Panc1 (cell line): ENCODE data around the gene NNT. TPM values are rescaled to one million over a fixed set of nuclear protein-coding genes. Genes with fewer than 3 reads are reported as not detected.

Experiments used
- ATAC-seq: fragments of 200-7000 bp; cut with Tn5 transposase; 2 replicates; pipeline ENCODE4 v1.9.1; 2020; ENCODE audit warnings: mild to moderate bottlenecking, moderate library complexity
- BruUV-seq: library from RNA; stranded (reverse); fragments of 400-500 nt; replicated peaks from 2 replicates; lab custom pipeline; 2021; lab: Mats Ljungman, UMichigan
- CTCF ChIA-PET: fragments of 300-600 bp; sonication (Branson Sonifier 250); formaldehyde crosslinking; loops from one replicate; lab custom pipeline; 2022; ENCODE audit warnings: antibody characterized with exemption; lab: Charles Lee
- POLR2A ChIA-PET: fragments of 300-600 bp; sonication (Branson Sonifier 250); formaldehyde crosslinking; loops from one replicate; lab custom pipeline; 2022; ENCODE audit warnings: antibody characterized with exemption; lab: Charles Lee
- DNase-seq: peaks from one replicate; pipeline ENCODE4 v3.0.0-alpha.2; 2010; ENCODE audit warnings: low read depth, low spot score
- H3K27ac ChIP-seq: 2 replicates; pipeline ENCODE4 v1.5.1; 2011; ENCODE audit warnings: mild to moderate bottlenecking, low read length, inconsistent platforms
- H3K27me3 ChIP-seq: fragments of 200-500 bp; sonication (Bioruptor generic); 2 replicates; pipeline ENCODE4 v1.6.0; 2014; ENCODE audit warnings: low read length, inconsistent platforms; ENCODE audit not compliant: control insufficient read depth, insufficient read depth
- H3K36me3 ChIP-seq: fragments of 200-500 bp; sonication (Bioruptor generic); 2 replicates; pipeline ENCODE4 v1.5.1; 2014; ENCODE audit warnings: inconsistent platforms, mild to moderate bottlenecking, low read length, moderate library complexity; ENCODE audit not compliant: control insufficient read depth, insufficient read depth
- H3K4me1 ChIP-seq: 2 replicates; pipeline ENCODE4 v1.5.1; 2011; ENCODE audit warnings: inconsistent platforms, mild to moderate bottlenecking, low read length, moderate library complexity; ENCODE audit not compliant: control insufficient read depth, insufficient read depth
- H3K4me3 ChIP-seq, 2 experiments: 2 replicates each; pipeline ENCODE4 v1.5.1; 2011 to 2012; ENCODE audit warnings: low read depth in 2 of 2, low read length in 2 of 2, mild to moderate bottlenecking in 2 of 2, inconsistent platforms in 1 of 2, moderate library complexity in 1 of 2
- H3K9me3 ChIP-seq: fragments of 200-500 bp; sonication (Bioruptor generic); 2 replicates; pipeline ENCODE4 v1.5.1; 2014; ENCODE audit warnings: low read depth, mild to moderate bottlenecking, inconsistent platforms, low read length, moderate library complexity; ENCODE audit not compliant: control insufficient read depth, insufficient read depth
- POLR2AphosphoS5 ChIP-seq: IDR thresholded peaks from 2 replicates; pipeline ENCODE4 v1.6.1; 2012; ENCODE audit warnings: mild to moderate bottlenecking, low read depth, low read length, moderate library complexity
- SIN3A ChIP-seq: IDR thresholded peaks from 2 replicates; pipeline ENCODE4 v1.6.1; 2012; ENCODE audit warnings: low read depth, mild to moderate bottlenecking, low read length, moderate library complexity, borderline replicate concordance; ENCODE audit not compliant: insufficient read depth
- TCF7L2 ChIP-seq: IDR thresholded peaks from 2 replicates; pipeline ENCODE4 v1.6.1; 2011; ENCODE audit warnings: mild to moderate bottlenecking, low read depth, low read length, inconsistent platforms
- in situ Hi-C: cut with HindIII; loops from 2 replicates; pipeline ENCODE4 v1.10.0; 2016; ENCODE audit warnings: low sequenced_read_pairs, low pct_unique_long_range_greater_than_20kb
- intact Hi-C: fragments of 100-400 bp; cut with micrococcal nuclease; formaldehyde crosslinking; loops from one replicate; pipeline ENCODE4 v1.10.0; 2022; ENCODE audit not compliant: unreplicated experiment
- total RNA-seq: library from RNA; stranded (reverse); gene quantifications from one replicate; pipeline ENCODE4 v1.2.1, GENCODE V29; 2021; ENCODE audit not compliant: unreplicated experiment
- TF ChIP-seq, protein P1 (sequence below): fragments of 450-650 bp; IDR thresholded peaks from 2 replicates; pipeline ENCODE4 v1.5.1; 2017; ENCODE audit warnings: mild to moderate bottlenecking
- TF ChIP-seq, protein P2 (sequence below), 2 experiments: IDR thresholded peaks; 2 replicates each; pipeline ENCODE4 v1.6.1; 2011 to 2012; ENCODE audit warnings: low read depth in 2 of 2, control low read depth in 1 of 2, low read length in 1 of 2, mild to moderate bottlenecking in 1 of 2, moderate library complexity in 1 of 2; ENCODE audit not compliant: insufficient read depth in 1 of 2

Gene NNT
- total RNA-seq, 1 experiment from 2014 or later, result 78.7 TPM

DNA sequence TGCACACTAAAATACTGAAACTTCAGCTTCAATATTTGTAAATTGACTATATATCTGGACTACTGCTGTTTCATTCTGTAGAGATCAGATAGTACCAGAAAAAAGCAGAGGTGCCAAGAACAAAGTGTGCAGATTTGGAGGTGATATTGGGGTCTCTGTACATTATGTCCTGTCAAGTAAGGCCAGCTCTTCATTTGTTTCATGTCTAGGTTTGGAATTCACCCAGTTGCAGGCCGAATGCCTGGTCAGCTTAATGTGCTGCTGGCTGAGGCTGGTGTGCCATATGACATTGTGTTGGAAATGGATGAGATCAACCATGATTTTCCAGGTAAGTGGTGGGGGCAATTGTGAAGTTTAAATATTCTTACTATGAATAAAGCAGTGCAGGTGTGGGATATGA is 96.9 kb downstream of the NNT start:
- in situ Hi-C loops, result no loop called here

DNA sequence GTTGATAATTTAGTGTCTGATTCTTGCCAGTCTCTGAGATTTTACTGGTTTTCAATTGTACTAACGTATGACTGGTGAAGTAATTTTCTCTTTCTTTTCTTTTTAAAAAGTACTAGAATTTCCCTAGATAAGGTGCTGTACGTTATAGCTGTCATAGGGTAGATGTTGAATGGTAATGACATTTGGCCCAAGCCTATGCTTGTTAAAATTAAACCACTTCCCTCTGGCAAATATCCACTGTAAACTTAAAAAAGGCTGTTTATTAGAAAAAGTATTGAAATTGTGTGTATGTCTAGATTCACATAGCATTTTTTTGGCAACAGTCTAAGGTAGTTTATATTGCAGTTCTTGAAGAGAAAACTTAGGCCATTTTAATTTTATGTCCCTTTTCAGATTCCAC is 97.6 kb downstream of the NNT start:
- DNase-seq, result no peak
- BruUV-seq, result no TSS peak
- intact Hi-C loops, result no loop called here
- ChIA-PET POLR2A (no interaction called here), CTCF (no interaction called here)
- TF ChIP-seq, protein P1, sequence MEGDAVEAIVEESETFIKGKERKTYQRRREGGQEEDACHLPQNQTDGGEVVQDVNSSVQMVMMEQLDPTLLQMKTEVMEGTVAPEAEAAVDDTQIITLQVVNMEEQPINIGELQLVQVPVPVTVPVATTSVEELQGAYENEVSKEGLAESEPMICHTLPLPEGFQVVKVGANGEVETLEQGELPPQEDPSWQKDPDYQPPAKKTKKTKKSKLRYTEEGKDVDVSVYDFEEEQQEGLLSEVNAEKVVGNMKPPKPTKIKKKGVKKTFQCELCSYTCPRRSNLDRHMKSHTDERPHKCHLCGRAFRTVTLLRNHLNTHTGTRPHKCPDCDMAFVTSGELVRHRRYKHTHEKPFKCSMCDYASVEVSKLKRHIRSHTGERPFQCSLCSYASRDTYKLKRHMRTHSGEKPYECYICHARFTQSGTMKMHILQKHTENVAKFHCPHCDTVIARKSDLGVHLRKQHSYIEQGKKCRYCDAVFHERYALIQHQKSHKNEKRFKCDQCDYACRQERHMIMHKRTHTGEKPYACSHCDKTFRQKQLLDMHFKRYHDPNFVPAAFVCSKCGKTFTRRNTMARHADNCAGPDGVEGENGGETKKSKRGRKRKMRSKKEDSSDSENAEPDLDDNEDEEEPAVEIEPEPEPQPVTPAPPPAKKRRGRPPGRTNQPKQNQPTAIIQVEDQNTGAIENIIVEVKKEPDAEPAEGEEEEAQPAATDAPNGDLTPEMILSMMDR, result no peak
- TF ChIP-seq POLR2AphosphoS5 (no peak), TCF7L2 (no peak), SIN3A (no peak)
- TF ChIP-seq, protein P2, sequence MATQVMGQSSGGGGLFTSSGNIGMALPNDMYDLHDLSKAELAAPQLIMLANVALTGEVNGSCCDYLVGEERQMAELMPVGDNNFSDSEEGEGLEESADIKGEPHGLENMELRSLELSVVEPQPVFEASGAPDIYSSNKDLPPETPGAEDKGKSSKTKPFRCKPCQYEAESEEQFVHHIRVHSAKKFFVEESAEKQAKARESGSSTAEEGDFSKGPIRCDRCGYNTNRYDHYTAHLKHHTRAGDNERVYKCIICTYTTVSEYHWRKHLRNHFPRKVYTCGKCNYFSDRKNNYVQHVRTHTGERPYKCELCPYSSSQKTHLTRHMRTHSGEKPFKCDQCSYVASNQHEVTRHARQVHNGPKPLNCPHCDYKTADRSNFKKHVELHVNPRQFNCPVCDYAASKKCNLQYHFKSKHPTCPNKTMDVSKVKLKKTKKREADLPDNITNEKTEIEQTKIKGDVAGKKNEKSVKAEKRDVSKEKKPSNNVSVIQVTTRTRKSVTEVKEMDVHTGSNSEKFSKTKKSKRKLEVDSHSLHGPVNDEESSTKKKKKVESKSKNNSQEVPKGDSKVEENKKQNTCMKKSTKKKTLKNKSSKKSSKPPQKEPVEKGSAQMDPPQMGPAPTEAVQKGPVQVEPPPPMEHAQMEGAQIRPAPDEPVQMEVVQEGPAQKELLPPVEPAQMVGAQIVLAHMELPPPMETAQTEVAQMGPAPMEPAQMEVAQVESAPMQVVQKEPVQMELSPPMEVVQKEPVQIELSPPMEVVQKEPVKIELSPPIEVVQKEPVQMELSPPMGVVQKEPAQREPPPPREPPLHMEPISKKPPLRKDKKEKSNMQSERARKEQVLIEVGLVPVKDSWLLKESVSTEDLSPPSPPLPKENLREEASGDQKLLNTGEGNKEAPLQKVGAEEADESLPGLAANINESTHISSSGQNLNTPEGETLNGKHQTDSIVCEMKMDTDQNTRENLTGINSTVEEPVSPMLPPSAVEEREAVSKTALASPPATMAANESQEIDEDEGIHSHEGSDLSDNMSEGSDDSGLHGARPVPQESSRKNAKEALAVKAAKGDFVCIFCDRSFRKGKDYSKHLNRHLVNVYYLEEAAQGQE (IDR thresholded peaks at IDR 0.05; ENCODE audit: insufficient read depth in 1 of 2, low read depth in 2 of 2, low read length in 1 of 2), result no peak
- Histone ChIP-seq H3K4me3 (no peak overlapping the region), H3K27ac (no peak overlapping the region), H3K36me3 (no peaks in the 10 kb centered on the region; the same call in 1 of the 2 replicates), H3K9me3 (no peaks in the 10 kb centered on the region), H3K27me3 (no peaks in the 10 kb centered on the region), H3K4me1 (no peaks in the 10 kb centered on the region)
- in situ Hi-C loops, result no loop called here
- no peak for ATAC-seq

More for the DNA sequence above, 96.9 kb downstream of the NNT start:
- no peak for ATAC-seq
- DNase-seq, result no peak
- no TSS peak for BruUV-seq
- CTCF ChIA-PET, result interaction anchor here (0.6 kb wide), 2 partner anchors 30 to 811 kb away, joined by 3 read pairs; no protein-coding TSS in a partner anchor
- intact Hi-C loops, result no loop called here
- Histone ChIP-seq H3K4me1 (no peaks in the 10 kb centered on the region), H3K4me3 (no peak overlapping the region), H3K27ac (no peak overlapping the region), H3K36me3 (no peaks in the 10 kb centered on the region), H3K27me3 (no peaks in the 10 kb centered on the region), H3K9me3 (no peaks in the 10 kb centered on the region)
- POLR2A ChIA-PET, result interaction anchor here (0.6 kb wide), 1 partner anchor 16 kb away, joined by 3 read pairs; no protein-coding TSS in a partner anchor
- TF ChIP-seq, protein P2 (IDR thresholded peaks at IDR 0.05; ENCODE audit: insufficient read depth in 1 of 2, low read depth in 2 of 2, low read length in 1 of 2), result no peak
- TF ChIP-seq, protein P1, result no peak
